HG03280 (cell line): ENCODE measurements around the gene LRIT1.

Experiments used
- ATAC-seq: cut with Tn5 transposase; IDR thresholded peaks from one replicate; pipeline ENCODE4 v1.9.1; 2021; ENCODE audit warnings: mild to moderate bottlenecking, moderate library complexity; ENCODE audit not compliant: unreplicated experiment

Gene LRIT1

GRCh38 chr10:84193846-84194423, 47.4 kb downstream of the LRIT1 start:
- ATAC-seq: no peak

- no peak for ATAC-seq
Observed at GRCh38 chr10:84193327-84193726, 48.0 kb downstream of the LRIT1 start.

- ATAC-seq: no peak
Observed at GRCh38 chr10:84191106-84191505, 50.2 kb downstream of the LRIT1 start.

- no peak for ATAC-seq
Observed at GRCh38 chr10:84190621-84191020, 50.7 kb downstream of the LRIT1 start.

- no peak for ATAC-seq
Observed at GRCh38 chr10:84188815-84189214, 52.5 kb downstream of the LRIT1 start.

GRCh38 chr10:84185526-84186175, 55.7 kb downstream of the LRIT1 start:
- ATAC-seq: no peak

GRCh38 chr10:84184517-84184916, 56.8 kb downstream of the LRIT1 start:
- no peak for ATAC-seq

GRCh38 chr10:84181631-84182030, 59.7 kb downstream of the LRIT1 start:
- ATAC-seq: no peak
